ENCODE measurements around the gene GLT8D1. TPM values are rescaled to one million over a fixed set of nuclear protein-coding genes. Genes with fewer than 3 reads are reported as not detected.

The GLT8D1 gene
- total and polyA plus RNA-seq, 9 of the 15 experiments (the other 6 are each of a cell fraction or from before 2014, with no cell fraction given): 14.1 to 65.9 (median 33.7) TPM

DNA sequence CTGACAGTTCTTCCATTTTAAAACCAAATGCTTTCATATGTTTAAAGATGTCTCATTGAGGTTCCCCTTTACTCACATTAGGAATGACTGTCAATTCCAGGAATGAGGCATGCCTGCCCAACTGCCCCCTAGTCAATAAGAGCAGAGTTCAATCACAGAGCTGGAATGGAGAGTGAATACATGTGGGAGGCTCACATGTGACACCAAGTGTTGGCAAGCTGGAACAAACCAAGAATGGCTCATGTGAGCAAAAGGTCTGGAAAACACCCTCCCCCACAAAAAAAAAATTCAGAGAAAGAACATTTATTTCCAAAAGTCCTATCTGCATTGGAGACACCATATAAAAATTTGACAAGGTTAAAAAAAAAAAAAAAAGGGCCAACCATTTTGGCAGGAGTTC, 23.6 kb downstream of the GLT8D1 start (continued):
- TF ChIP-seq GTF2B (IDR thresholded peaks at IDR 0.05; ENCODE audit: extremely low read depth, insufficient read length) (no peak), ATF3 (IDR thresholded peaks at IDR 0.05) (no peak), ATF3 (CRISPR knock-in tag; conservative IDR thresholded peaks at IDR 0.05) (no peak), NR2C1 (IDR thresholded peaks at IDR 0.05) (no peak), NR2C1 (tag; IDR thresholded peaks at IDR 0.05) (no peak), ZNF316 (IDR thresholded peaks at IDR 0.05) (no peak), ZBED1 (IDR thresholded peaks at IDR 0.05) (no peak), KDM1A (IDR thresholded peaks at IDR 0.05) (peak in 1 of 2 experiments; percentile 47; a peak in 2 of 4 replicates), ZNF778 (CRISPR knock-in tag; IDR thresholded peaks at IDR 0.05) (no peak), ZNF408 (CRISPR knock-in tag; IDR thresholded peaks at IDR 0.05; ENCODE audit: low read depth) (no peak), ATF7 (IDR thresholded peaks at IDR 0.05) (no peak), HNRNPK (IDR thresholded peaks at IDR 0.05; ENCODE audit: low read depth, low read length, poor library complexity, severe bottlenecking) (no peak), ZNF707 (CRISPR knock-in tag; conservative IDR thresholded peaks at IDR 0.05) (no peak), ZBTB17 (CRISPR knock-in tag; IDR thresholded peaks at IDR 0.05) (no peak), CBFB (CRISPR knock-in tag; IDR thresholded peaks at IDR 0.05) (no peak), ETV1 (tag; conservative IDR thresholded peaks at IDR 0.05; ENCODE audit: low read depth) (no peak), GTF2E2 (tag; IDR thresholded peaks at IDR 0.05) (no peak), HSF4 (CRISPR knock-in tag; IDR thresholded peaks at IDR 0.05; ENCODE audit: borderline replicate concordance) (no peak), PCBP1 (IDR thresholded peaks at IDR 0.05; ENCODE audit: low read depth, low read length, poor library complexity, severe bottlenecking) (no peak), SRSF1 (IDR thresholded peaks at IDR 0.05; ENCODE audit: low read depth, low read length) (no peak), ZNF551 (CRISPR knock-in tag; IDR thresholded peaks at IDR 0.05) (no peak)
- TF ChIP-seq, protein P1, sequence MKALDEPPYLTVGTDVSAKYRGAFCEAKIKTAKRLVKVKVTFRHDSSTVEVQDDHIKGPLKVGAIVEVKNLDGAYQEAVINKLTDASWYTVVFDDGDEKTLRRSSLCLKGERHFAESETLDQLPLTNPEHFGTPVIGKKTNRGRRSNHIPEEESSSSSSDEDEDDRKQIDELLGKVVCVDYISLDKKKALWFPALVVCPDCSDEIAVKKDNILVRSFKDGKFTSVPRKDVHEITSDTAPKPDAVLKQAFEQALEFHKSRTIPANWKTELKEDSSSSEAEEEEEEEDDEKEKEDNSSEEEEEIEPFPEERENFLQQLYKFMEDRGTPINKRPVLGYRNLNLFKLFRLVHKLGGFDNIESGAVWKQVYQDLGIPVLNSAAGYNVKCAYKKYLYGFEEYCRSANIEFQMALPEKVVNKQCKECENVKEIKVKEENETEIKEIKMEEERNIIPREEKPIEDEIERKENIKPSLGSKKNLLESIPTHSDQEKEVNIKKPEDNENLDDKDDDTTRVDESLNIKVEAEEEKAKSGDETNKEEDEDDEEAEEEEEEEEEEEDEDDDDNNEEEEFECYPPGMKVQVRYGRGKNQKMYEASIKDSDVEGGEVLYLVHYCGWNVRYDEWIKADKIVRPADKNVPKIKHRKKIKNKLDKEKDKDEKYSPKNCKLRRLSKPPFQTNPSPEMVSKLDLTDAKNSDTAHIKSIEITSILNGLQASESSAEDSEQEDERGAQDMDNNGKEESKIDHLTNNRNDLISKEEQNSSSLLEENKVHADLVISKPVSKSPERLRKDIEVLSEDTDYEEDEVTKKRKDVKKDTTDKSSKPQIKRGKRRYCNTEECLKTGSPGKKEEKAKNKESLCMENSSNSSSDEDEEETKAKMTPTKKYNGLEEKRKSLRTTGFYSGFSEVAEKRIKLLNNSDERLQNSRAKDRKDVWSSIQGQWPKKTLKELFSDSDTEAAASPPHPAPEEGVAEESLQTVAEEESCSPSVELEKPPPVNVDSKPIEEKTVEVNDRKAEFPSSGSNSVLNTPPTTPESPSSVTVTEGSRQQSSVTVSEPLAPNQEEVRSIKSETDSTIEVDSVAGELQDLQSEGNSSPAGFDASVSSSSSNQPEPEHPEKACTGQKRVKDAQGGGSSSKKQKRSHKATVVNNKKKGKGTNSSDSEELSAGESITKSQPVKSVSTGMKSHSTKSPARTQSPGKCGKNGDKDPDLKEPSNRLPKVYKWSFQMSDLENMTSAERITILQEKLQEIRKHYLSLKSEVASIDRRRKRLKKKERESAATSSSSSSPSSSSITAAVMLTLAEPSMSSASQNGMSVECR (CRISPR knock-in tag; IDR thresholded peaks at IDR 0.05): no peak
- TF ChIP-seq, protein P2, sequence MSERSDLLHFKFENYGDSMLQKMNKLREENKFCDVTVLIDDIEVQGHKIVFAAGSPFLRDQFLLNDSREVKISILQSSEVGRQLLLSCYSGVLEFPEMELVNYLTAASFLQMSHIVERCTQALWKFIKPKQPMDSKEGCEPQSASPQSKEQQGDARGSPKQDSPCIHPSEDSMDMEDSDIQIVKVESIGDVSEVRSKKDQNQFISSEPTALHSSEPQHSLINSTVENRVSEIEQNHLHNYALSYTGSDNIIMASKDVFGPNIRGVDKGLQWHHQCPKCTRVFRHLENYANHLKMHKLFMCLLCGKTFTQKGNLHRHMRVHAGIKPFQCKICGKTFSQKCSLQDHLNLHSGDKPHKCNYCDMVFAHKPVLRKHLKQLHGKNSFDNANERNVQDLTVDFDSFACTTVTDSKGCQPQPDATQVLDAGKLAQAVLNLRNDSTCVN (CRISPR knock-in tag; IDR thresholded peaks at IDR 0.05): no peak
- TF ChIP-seq, protein P3, sequence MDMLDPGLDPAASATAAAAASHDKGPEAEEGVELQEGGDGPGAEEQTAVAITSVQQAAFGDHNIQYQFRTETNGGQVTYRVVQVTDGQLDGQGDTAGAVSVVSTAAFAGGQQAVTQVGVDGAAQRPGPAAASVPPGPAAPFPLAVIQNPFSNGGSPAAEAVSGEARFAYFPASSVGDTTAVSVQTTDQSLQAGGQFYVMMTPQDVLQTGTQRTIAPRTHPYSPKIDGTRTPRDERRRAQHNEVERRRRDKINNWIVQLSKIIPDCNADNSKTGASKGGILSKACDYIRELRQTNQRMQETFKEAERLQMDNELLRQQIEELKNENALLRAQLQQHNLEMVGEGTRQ (CRISPR knock-in tag; IDR thresholded peaks at IDR 0.05): 0 out of 2 replicates have a peak, but pooled peaks have one; percentile 12
